Measurements from ENCODE around the gene MSRB1.
A peak's percentile ranks its signal among the peaks of the same experiment; 100 is the strongest.

Gene MSRB1

GRCh38 chr16:1985466-1986150 lies 42.6 kb upstream of the MSRB1 start:
- Histone ChIP-seq H3K4me3 (ENCODE audit: low read depth in 1 of 2, low read length in 2 of 2) (peak overlapping the region; percentile 75 to 86), H3K4me1 (ENCODE audit: control insufficient read depth in 1 of 2, insufficient read depth in 2 of 2, low read length in 2 of 2) (peaks cover 61 to 63% of the 10 kb centered on the region in 2 donors), H3K27me3 (ENCODE audit: control insufficient read depth in 1 of 2, insufficient read depth in 2 of 2, low read length in 2 of 2) (peaks cover 21 to 29% of the 10 kb centered on the region in 2 donors)

GRCh38 chr16:1984347-1985225 lies 41.6 kb upstream of the MSRB1 start:
- Histone ChIP-seq H3K4me3 (ENCODE audit: low read depth in 1 of 2, low read length in 2 of 2) (peak overlapping the region; percentile 75 to 86), H3K9me3 (ENCODE audit: control insufficient read depth in 1 of 2, low read length in 2 of 2) (no peaks in the 10 kb centered on the region), H3K36me3 (ENCODE audit: control insufficient read depth in 1 of 2, insufficient read depth in 2 of 2, low read length in 2 of 2) (peaks cover 17 to 18% of the 10 kb centered on the region in 2 donors), H3K4me1 (ENCODE audit: control insufficient read depth in 1 of 2, insufficient read depth in 2 of 2, low read length in 2 of 2) (peaks cover 63 to 68% of the 10 kb centered on the region in 2 donors), H3K27ac (ENCODE audit: low read depth, low read length) (peak overlapping the region; percentile 69), H3K9ac (ENCODE audit: low read depth in 1 of 2, low read length in 2 of 2) (peak overlapping the region; percentile 77 to 79), H3K27me3 (ENCODE audit: control insufficient read depth in 1 of 2, insufficient read depth in 2 of 2, low read length in 2 of 2) (peaks cover 22 to 26% of the 10 kb centered on the region in 2 donors)

More at GRCh38 chr16:1985466-1986150, 42.6 kb upstream of the MSRB1 start:
- H3K9me3 ChIP-seq (ENCODE audit: control insufficient read depth in 1 of 2, low read length in 2 of 2) = no peaks in the 10 kb centered on the region
- peak overlapping the region; percentile 69 for H3K27ac ChIP-seq (ENCODE audit: low read depth, low read length)
- peak overlapping the region; percentile 77 to 79 for H3K9ac ChIP-seq (ENCODE audit: low read depth in 1 of 2, low read length in 2 of 2)
- peaks cover 17 to 18% of the 10 kb centered on the region in 2 donors for H3K36me3 ChIP-seq (ENCODE audit: control insufficient read depth in 1 of 2, insufficient read depth in 2 of 2, low read length in 2 of 2)

GRCh38 chr16:1983544-1984346 lies 40.7 kb upstream of the MSRB1 start, which contains the start of gene GFER:
GFER (plus strand) TSS chr16:1984193; CDS start chr16:1984219, 26 bp downstream.
- Histone ChIP-seq H3K9ac (ENCODE audit: low read depth in 1 of 2, low read length in 2 of 2) (peak within 1 kb of the TSS; percentile 77 to 79), H3K9me3 (ENCODE audit: control insufficient read depth in 1 of 2, low read length in 2 of 2) (no peaks in the 10 kb centered on the region), H3K4me3 (ENCODE audit: low read depth in 1 of 2, low read length in 2 of 2) (peak within 1 kb of the TSS; percentile 78 to 86), H3K4me1 (ENCODE audit: control insufficient read depth in 1 of 2, insufficient read depth in 2 of 2, low read length in 2 of 2) (peaks cover 55 to 66% of the 10 kb centered on the region in 2 donors), H3K27ac (ENCODE audit: low read depth, low read length) (peak within 1 kb of the TSS; percentile 73), H3K27me3 (ENCODE audit: control insufficient read depth in 1 of 2, insufficient read depth in 2 of 2, low read length in 2 of 2) (peaks cover 14 to 18% of the 10 kb centered on the region in 2 donors), H3K36me3 (ENCODE audit: control insufficient read depth in 1 of 2, insufficient read depth in 2 of 2, low read length in 2 of 2) (peaks cover 17 to 18% of the 10 kb centered on the region in 2 donors)

- H3K27me3 ChIP-seq (ENCODE audit: control insufficient read depth in 1 of 2, insufficient read depth in 2 of 2, low read length in 2 of 2) = peaks cover 10 to 15% of the 10 kb centered on the region in 2 donors
Measured at GRCh38 chr16:1982991-1983543, 40.1 kb upstream of the MSRB1 start.

GRCh38 chr16:1982013-1982433 lies 39.0 kb upstream of the MSRB1 start:
- Histone ChIP-seq H3K27ac (ENCODE audit: low read depth, low read length) (peak overlapping the region; percentile 15), H3K27me3 (ENCODE audit: control insufficient read depth in 1 of 2, insufficient read depth in 2 of 2, low read length in 2 of 2) (peaks cover 10 to 15% of the 10 kb centered on the region in 2 donors), H3K9ac (ENCODE audit: low read depth in 1 of 2, low read length in 2 of 2) (peak overlapping the region in 1 of 2 donors; percentile 40)

More at GRCh38 chr16:1982991-1983543, 40.1 kb upstream of the MSRB1 start:
- Histone ChIP-seq H3K9me3 (ENCODE audit: control insufficient read depth in 1 of 2, low read length in 2 of 2) (no peaks in the 10 kb centered on the region), H3K4me1 (ENCODE audit: control insufficient read depth in 1 of 2, insufficient read depth in 2 of 2, low read length in 2 of 2) (peaks cover 51 to 73% of the 10 kb centered on the region in 2 donors), H3K4me3 (ENCODE audit: low read depth in 1 of 2, low read length in 2 of 2) (peak overlapping the region; percentile 70 to 78), H3K9ac (ENCODE audit: low read depth in 1 of 2, low read length in 2 of 2) (peak overlapping the region; percentile 76 to 79), H3K36me3 (ENCODE audit: control insufficient read depth in 1 of 2, insufficient read depth in 2 of 2, low read length in 2 of 2) (peaks cover 17 to 24% of the 10 kb centered on the region in 2 donors), H3K27ac (ENCODE audit: low read depth, low read length) (peak overlapping the region; percentile 73)

GRCh38 chr16:1981398-1981836 lies 38.4 kb upstream of the MSRB1 start, which contains the start of gene NOXO1:
NOXO1 (minus strand) TSS chr16:1981469; CDS start chr16:1981179, 290 bp downstream.
- Histone ChIP-seq H3K9me3 (ENCODE audit: control insufficient read depth in 1 of 2, low read length in 2 of 2) (no peaks in the 10 kb centered on the region), H3K27ac (ENCODE audit: low read depth, low read length) (peak within 1 kb of the TSS; percentile 15), H3K27me3 (ENCODE audit: control insufficient read depth in 1 of 2, insufficient read depth in 2 of 2, low read length in 2 of 2) (peaks cover 10 to 15% of the 10 kb centered on the region in 2 donors), H3K4me1 (ENCODE audit: control insufficient read depth in 1 of 2, insufficient read depth in 2 of 2, low read length in 2 of 2) (peaks cover 50 to 72% of the 10 kb centered on the region in 2 donors), H3K36me3 (ENCODE audit: control insufficient read depth in 1 of 2, insufficient read depth in 2 of 2, low read length in 2 of 2) (peaks cover 19 to 30% of the 10 kb centered on the region in 2 donors), H3K4me3 (ENCODE audit: low read depth in 1 of 2, low read length in 2 of 2) (peak within 1 kb of the TSS in 1 of 2 donors; percentile 51), H3K9ac (ENCODE audit: low read depth in 1 of 2, low read length in 2 of 2) (peak within 1 kb of the TSS; percentile 32 to 40)

More at GRCh38 chr16:1982013-1982433, 39.0 kb upstream of the MSRB1 start:
- peaks cover 51 to 73% of the 10 kb centered on the region in 2 donors for H3K4me1 ChIP-seq (ENCODE audit: control insufficient read depth in 1 of 2, insufficient read depth in 2 of 2, low read length in 2 of 2)
- H3K4me3 ChIP-seq (ENCODE audit: low read depth in 1 of 2, low read length in 2 of 2) = no peak overlapping the region
- no peaks in the 10 kb centered on the region for H3K9me3 ChIP-seq (ENCODE audit: control insufficient read depth in 1 of 2, low read length in 2 of 2)
- peaks cover 15 to 30% of the 10 kb centered on the region in 2 donors for H3K36me3 ChIP-seq (ENCODE audit: control insufficient read depth in 1 of 2, insufficient read depth in 2 of 2, low read length in 2 of 2)

- Histone ChIP-seq H3K4me1 (ENCODE audit: control insufficient read depth in 1 of 2, insufficient read depth in 2 of 2, low read length in 2 of 2) (peaks cover 44 to 65% of the 10 kb centered on the region in 2 donors), H3K4me3 (ENCODE audit: low read depth in 1 of 2, low read length in 2 of 2) (peak overlapping the region in 1 of 2 donors; percentile 51), H3K9ac (ENCODE audit: low read depth in 1 of 2, low read length in 2 of 2) (peak overlapping the region in 1 of 2 donors; percentile 32), H3K36me3 (ENCODE audit: control insufficient read depth in 1 of 2, insufficient read depth in 2 of 2, low read length in 2 of 2) (peaks cover 18 to 30% of the 10 kb centered on the region in 2 donors), H3K27ac (ENCODE audit: low read depth, low read length) (no peak overlapping the region), H3K9me3 (ENCODE audit: control insufficient read depth in 1 of 2, low read length in 2 of 2) (no peaks in the 10 kb centered on the region), H3K27me3 (ENCODE audit: control insufficient read depth in 1 of 2, insufficient read depth in 2 of 2, low read length in 2 of 2) (peaks cover 10 to 15% of the 10 kb centered on the region in 2 donors)
Measured at GRCh38 chr16:1980770-1981087, 37.7 kb upstream of the MSRB1 start.

- H3K27me3 ChIP-seq (ENCODE audit: control insufficient read depth in 1 of 2, insufficient read depth in 2 of 2, low read length in 2 of 2) = peaks cover 10 to 15% of the 10 kb centered on the region in 2 donors
- H3K4me3 ChIP-seq (ENCODE audit: low read depth in 1 of 2, low read length in 2 of 2) = peak overlapping the region; percentile 51 to 56
- no peaks in the 10 kb centered on the region for H3K9me3 ChIP-seq (ENCODE audit: control insufficient read depth in 1 of 2, low read length in 2 of 2)
- H3K9ac ChIP-seq (ENCODE audit: low read depth in 1 of 2, low read length in 2 of 2) = peak overlapping the region; percentile 51 to 57
- peaks cover 15 to 34% of the 10 kb centered on the region in 2 donors for H3K36me3 ChIP-seq (ENCODE audit: control insufficient read depth in 1 of 2, insufficient read depth in 2 of 2, low read length in 2 of 2)
- H3K27ac ChIP-seq (ENCODE audit: low read depth, low read length) = peak overlapping the region; percentile 66
- peaks cover 38 to 60% of the 10 kb centered on the region in 2 donors for H3K4me1 ChIP-seq (ENCODE audit: control insufficient read depth in 1 of 2, insufficient read depth in 2 of 2, low read length in 2 of 2)
Measured at GRCh38 chr16:1980030-1980769, 37.2 kb upstream of the MSRB1 start.

All from duodenal mucosa (tissue), 2 donors.